ENCODE results near the gene RERE. TPM values are rescaled to one million over a fixed set of nuclear protein-coding genes. Genes with fewer than 3 reads are reported as not detected.

Gene RERE
- polyA plus RNA-seq, 2 donors: 14.0 to 24.4 TPM

- no peak overlapping the region for H3K27ac ChIP-seq (ENCODE audit: low read depth in 2 of 2, low read length in 1 of 2)
- H3K4me1 ChIP-seq (ENCODE audit: control insufficient read depth in 2 of 2, insufficient read depth in 2 of 2, low read length in 1 of 2): no peaks in the 10 kb centered on the region
- no peaks in the 10 kb centered on the region for H3K27me3 ChIP-seq (ENCODE audit: control insufficient read depth in 1 of 2, insufficient read depth in 2 of 2, low read length in 2 of 2)
- 64 to 81% methylated on average over 6 of the region's 6 CpGs for WGBS, 2 donors
- H3K9me3 ChIP-seq (ENCODE audit: control insufficient read depth in 2 of 2, insufficient read depth in 1 of 2, low read depth in 1 of 2, low read length in 1 of 2): no peaks in the 10 kb centered on the region
- H3K4me3 ChIP-seq (ENCODE audit: low read depth in 1 of 2, low read length in 2 of 2): no peak overlapping the region
- no peaks in the 10 kb centered on the region for H3K36me3 ChIP-seq (ENCODE audit: control insufficient read depth in 2 of 2, insufficient read depth in 2 of 2, low read length in 1 of 2)
Measured at GRCh38 chr1:8545078-8545477, 272.4 kb downstream of the RERE start.

- no peaks in the 10 kb centered on the region for H3K4me1 ChIP-seq (ENCODE audit: control insufficient read depth in 2 of 2, insufficient read depth in 2 of 2, low read length in 1 of 2)
- 73 to 76% methylated on average over 1 of the region's 1 CpG for WGBS, 2 donors
Measured at GRCh38 chr1:8544644-8545043, 272.8 kb downstream of the RERE start.

GRCh38 chr1:8543965-8544364 lies 273.5 kb downstream of the RERE start:
- Histone ChIP-seq H3K27me3 (ENCODE audit: control insufficient read depth in 1 of 2, insufficient read depth in 2 of 2, low read length in 2 of 2) (no peaks in the 10 kb centered on the region), H3K4me1 (ENCODE audit: control insufficient read depth in 2 of 2, insufficient read depth in 2 of 2, low read length in 1 of 2) (no peaks in the 10 kb centered on the region), H3K9me3 (ENCODE audit: control insufficient read depth in 2 of 2, insufficient read depth in 1 of 2, low read depth in 1 of 2, low read length in 1 of 2) (no peaks in the 10 kb centered on the region)

More at GRCh38 chr1:8544644-8545043, 272.8 kb downstream of the RERE start:
- Histone ChIP-seq H3K36me3 (ENCODE audit: control insufficient read depth in 2 of 2, insufficient read depth in 2 of 2, low read length in 1 of 2) (no peaks in the 10 kb centered on the region), H3K9me3 (ENCODE audit: control insufficient read depth in 2 of 2, insufficient read depth in 1 of 2, low read depth in 1 of 2, low read length in 1 of 2) (no peaks in the 10 kb centered on the region), H3K27me3 (ENCODE audit: control insufficient read depth in 1 of 2, insufficient read depth in 2 of 2, low read length in 2 of 2) (no peaks in the 10 kb centered on the region), H3K4me3 (ENCODE audit: low read depth in 1 of 2, low read length in 2 of 2) (no peak overlapping the region), H3K27ac (ENCODE audit: low read depth in 2 of 2, low read length in 1 of 2) (no peak overlapping the region)

GRCh38 chr1:8541961-8542521 lies 275.4 kb downstream of the RERE start:
- Histone ChIP-seq H3K27ac (ENCODE audit: low read depth in 2 of 2, low read length in 1 of 2) (no peak overlapping the region), H3K4me1 (ENCODE audit: control insufficient read depth in 2 of 2, insufficient read depth in 2 of 2, low read length in 1 of 2) (no peaks in the 10 kb centered on the region), H3K36me3 (ENCODE audit: control insufficient read depth in 2 of 2, insufficient read depth in 2 of 2, low read length in 1 of 2) (no peaks in the 10 kb centered on the region), H3K27me3 (ENCODE audit: control insufficient read depth in 1 of 2, insufficient read depth in 2 of 2, low read length in 2 of 2) (no peaks in the 10 kb centered on the region), H3K4me3 (ENCODE audit: low read depth in 1 of 2, low read length in 2 of 2) (no peak overlapping the region), H3K9me3 (ENCODE audit: control insufficient read depth in 2 of 2, insufficient read depth in 1 of 2, low read depth in 1 of 2, low read length in 1 of 2) (no peaks in the 10 kb centered on the region)
- WGBS, 2 donors: 80 to 85% methylated on average over 8 of the region's 8 CpGs

More at GRCh38 chr1:8543965-8544364, 273.5 kb downstream of the RERE start:
- no peak overlapping the region for H3K27ac ChIP-seq (ENCODE audit: low read depth in 2 of 2, low read length in 1 of 2)
- no peak overlapping the region for H3K4me3 ChIP-seq (ENCODE audit: low read depth in 1 of 2, low read length in 2 of 2)
- no peaks in the 10 kb centered on the region for H3K36me3 ChIP-seq (ENCODE audit: control insufficient read depth in 2 of 2, insufficient read depth in 2 of 2, low read length in 1 of 2)

GRCh38 chr1:8540971-8541370 lies 276.5 kb downstream of the RERE start:
- Histone ChIP-seq H3K4me3 (ENCODE audit: low read depth in 1 of 2, low read length in 2 of 2) (no peak overlapping the region), H3K27me3 (ENCODE audit: control insufficient read depth in 1 of 2, insufficient read depth in 2 of 2, low read length in 2 of 2) (no peaks in the 10 kb centered on the region), H3K36me3 (ENCODE audit: control insufficient read depth in 2 of 2, insufficient read depth in 2 of 2, low read length in 1 of 2) (no peaks in the 10 kb centered on the region), H3K9me3 (ENCODE audit: control insufficient read depth in 2 of 2, insufficient read depth in 1 of 2, low read depth in 1 of 2, low read length in 1 of 2) (no peaks in the 10 kb centered on the region), H3K27ac (ENCODE audit: low read depth in 2 of 2, low read length in 1 of 2) (no peak overlapping the region), H3K4me1 (ENCODE audit: control insufficient read depth in 2 of 2, insufficient read depth in 2 of 2, low read length in 1 of 2) (no peaks in the 10 kb centered on the region)
- WGBS, 2 donors: 63 to 65% methylated on average over 1 of the region's 1 CpG

GRCh38 chr1:8540261-8540941 lies 277.0 kb downstream of the RERE start:
- no peaks in the 10 kb centered on the region for H3K9me3 ChIP-seq (ENCODE audit: control insufficient read depth in 2 of 2, insufficient read depth in 1 of 2, low read depth in 1 of 2, low read length in 1 of 2)
- no peaks in the 10 kb centered on the region for H3K36me3 ChIP-seq (ENCODE audit: control insufficient read depth in 2 of 2, insufficient read depth in 2 of 2, low read length in 1 of 2)
- no peaks in the 10 kb centered on the region for H3K4me1 ChIP-seq (ENCODE audit: control insufficient read depth in 2 of 2, insufficient read depth in 2 of 2, low read length in 1 of 2)
- H3K27ac ChIP-seq (ENCODE audit: low read depth in 2 of 2, low read length in 1 of 2): peak overlapping the region; percentile 27 to 72
- H3K4me3 ChIP-seq (ENCODE audit: low read depth in 1 of 2, low read length in 2 of 2): no peak overlapping the region
- no peaks in the 10 kb centered on the region for H3K27me3 ChIP-seq (ENCODE audit: control insufficient read depth in 1 of 2, insufficient read depth in 2 of 2, low read length in 2 of 2)
- WGBS, 2 donors: 49 to 57% methylated on average over 3 of the region's 3 CpGs

GRCh38 chr1:8539683-8540082 lies 277.8 kb downstream of the RERE start:
- Histone ChIP-seq H3K4me1 (ENCODE audit: control insufficient read depth in 2 of 2, insufficient read depth in 2 of 2, low read length in 1 of 2) (no peaks in the 10 kb centered on the region), H3K27me3 (ENCODE audit: control insufficient read depth in 1 of 2, insufficient read depth in 2 of 2, low read length in 2 of 2) (no peaks in the 10 kb centered on the region), H3K27ac (ENCODE audit: low read depth in 2 of 2, low read length in 1 of 2) (no peak overlapping the region), H3K36me3 (ENCODE audit: control insufficient read depth in 2 of 2, insufficient read depth in 2 of 2, low read length in 1 of 2) (no peaks in the 10 kb centered on the region), H3K9me3 (ENCODE audit: control insufficient read depth in 2 of 2, insufficient read depth in 1 of 2, low read depth in 1 of 2, low read length in 1 of 2) (no peaks in the 10 kb centered on the region), H3K4me3 (ENCODE audit: low read depth in 1 of 2, low read length in 2 of 2) (no peak overlapping the region)
- 75 to 79% methylated on average over 4 of the region's 4 CpGs for WGBS, 2 donors

GRCh38 chr1:8538502-8538901 lies 278.9 kb downstream of the RERE start:
- H3K27me3 ChIP-seq (ENCODE audit: control insufficient read depth in 1 of 2, insufficient read depth in 2 of 2, low read length in 2 of 2): no peaks in the 10 kb centered on the region
- no peak overlapping the region for H3K4me3 ChIP-seq (ENCODE audit: low read depth in 1 of 2, low read length in 2 of 2)
- WGBS, 2 donors: 84 to 89% methylated on average over 3 of the region's 3 CpGs

GRCh38 chr1:8537991-8538390 lies 279.4 kb downstream of the RERE start:
- no peak overlapping the region for H3K27ac ChIP-seq (ENCODE audit: low read depth in 2 of 2, low read length in 1 of 2)
- no peaks in the 10 kb centered on the region for H3K36me3 ChIP-seq (ENCODE audit: control insufficient read depth in 2 of 2, insufficient read depth in 2 of 2, low read length in 1 of 2)
- 70 to 75% methylated on average over 2 of the region's 2 CpGs for WGBS, 2 donors
- H3K27me3 ChIP-seq (ENCODE audit: control insufficient read depth in 1 of 2, insufficient read depth in 2 of 2, low read length in 2 of 2): no peaks in the 10 kb centered on the region
- H3K4me3 ChIP-seq (ENCODE audit: low read depth in 1 of 2, low read length in 2 of 2): no peak overlapping the region
- no peaks in the 10 kb centered on the region for H3K9me3 ChIP-seq (ENCODE audit: control insufficient read depth in 2 of 2, insufficient read depth in 1 of 2, low read depth in 1 of 2, low read length in 1 of 2)
- H3K4me1 ChIP-seq (ENCODE audit: control insufficient read depth in 2 of 2, insufficient read depth in 2 of 2, low read length in 1 of 2): no peaks in the 10 kb centered on the region

More at GRCh38 chr1:8538502-8538901, 278.9 kb downstream of the RERE start:
- no peak overlapping the region for H3K27ac ChIP-seq (ENCODE audit: low read depth in 2 of 2, low read length in 1 of 2)
- no peaks in the 10 kb centered on the region for H3K9me3 ChIP-seq (ENCODE audit: control insufficient read depth in 2 of 2, insufficient read depth in 1 of 2, low read depth in 1 of 2, low read length in 1 of 2)
- H3K36me3 ChIP-seq (ENCODE audit: control insufficient read depth in 2 of 2, insufficient read depth in 2 of 2, low read length in 1 of 2): no peaks in the 10 kb centered on the region
- no peaks in the 10 kb centered on the region for H3K4me1 ChIP-seq (ENCODE audit: control insufficient read depth in 2 of 2, insufficient read depth in 2 of 2, low read length in 1 of 2)

GRCh38 chr1:8536515-8536914 lies 280.9 kb downstream of the RERE start:
- H3K27ac ChIP-seq (ENCODE audit: low read depth in 2 of 2, low read length in 1 of 2): no peak overlapping the region
- H3K4me1 ChIP-seq (ENCODE audit: control insufficient read depth in 2 of 2, insufficient read depth in 2 of 2, low read length in 1 of 2): no peaks in the 10 kb centered on the region
- no peaks in the 10 kb centered on the region for H3K9me3 ChIP-seq (ENCODE audit: control insufficient read depth in 2 of 2, insufficient read depth in 1 of 2, low read depth in 1 of 2, low read length in 1 of 2)
- no peaks in the 10 kb centered on the region for H3K36me3 ChIP-seq (ENCODE audit: control insufficient read depth in 2 of 2, insufficient read depth in 2 of 2, low read length in 1 of 2)
- no peak overlapping the region for H3K4me3 ChIP-seq (ENCODE audit: low read depth in 1 of 2, low read length in 2 of 2)
- WGBS, 2 donors: 70 to 74% methylated on average over 2 of the region's 2 CpGs
- no peaks in the 10 kb centered on the region for H3K27me3 ChIP-seq (ENCODE audit: control insufficient read depth in 1 of 2, insufficient read depth in 2 of 2, low read length in 2 of 2)
